Astrocyte (in vitro differentiated cells and primary cell): Measurements from ENCODE around the gene COL28A1. TPM values are rescaled to one million over a fixed set of nuclear protein-coding genes. Genes with fewer than 3 reads are reported as not detected.

Experiments
- DNase-seq: peaks from one replicate; pipeline ENCODE4 v3.0.0-alpha.2; 2010; ENCODE audit warnings: low read depth
- FAIRE-seq: peaks from 2 replicates; lab custom pipeline; 2011; peaks lifted over from hg19 to GRCh38; lab: Jason Lieb, UNC
- H2AFZ ChIP-seq: 2 replicates; pipeline ENCODE4 v1.6.0; 2012; ENCODE audit warnings: low read depth, low read length, inconsistent platforms
- H3K27ac ChIP-seq: 2 replicates; pipeline ENCODE4 v1.5.1; 2011; ENCODE audit warnings: low read depth, low read length, inconsistent platforms
- H3K27me3 ChIP-seq: 2 replicates; pipeline ENCODE4 v1.6.0; 2011; ENCODE audit warnings: low read length, inconsistent platforms; ENCODE audit not compliant: insufficient read depth
- H3K36me3 ChIP-seq: 2 replicates; pipeline ENCODE4 v1.5.1; 2011; ENCODE audit warnings: low read length, inconsistent platforms; ENCODE audit not compliant: insufficient read depth
- H3K4me1 ChIP-seq: 2 replicates; pipeline ENCODE4 v1.5.1; 2011; ENCODE audit warnings: low read length, inconsistent platforms; ENCODE audit not compliant: insufficient read depth
- H3K4me2 ChIP-seq: 2 replicates; pipeline ENCODE4 v1.6.0; 2012; ENCODE audit warnings: low read length, inconsistent platforms
- H3K4me3 ChIP-seq: 2 replicates; pipeline ENCODE4 v1.5.1; 2011; ENCODE audit warnings: low read depth, mild to moderate bottlenecking, low read length, inconsistent platforms; ENCODE audit not compliant: insufficient read depth
- H3K79me2 ChIP-seq: 2 replicates; pipeline ENCODE4 v1.6.0; 2012; ENCODE audit warnings: mild to moderate bottlenecking, low read length, inconsistent platforms; ENCODE audit not compliant: insufficient read depth
- H3K9ac ChIP-seq: 2 replicates; pipeline ENCODE4 v1.6.0; 2012; ENCODE audit warnings: mild to moderate bottlenecking, low read length, inconsistent platforms
- H3K9me3 ChIP-seq: 2 replicates; pipeline ENCODE4 v1.5.1; 2012; ENCODE audit warnings: low read depth, mild to moderate bottlenecking, low read length, inconsistent platforms; ENCODE audit not compliant: insufficient read depth
- H4K20me1 ChIP-seq: 2 replicates; pipeline ENCODE4 v1.6.0; 2012; ENCODE audit warnings: low read length, inconsistent platforms; ENCODE audit not compliant: insufficient read depth
- H3K27ac Mint-ChIP-seq: one replicate; pipeline ENCODE4 v1.8.0; 2021; ENCODE audit warnings: mild to moderate bottlenecking, mixed read lengths; ENCODE audit not compliant: unreplicated experiment
- H3K27me3 Mint-ChIP-seq: one replicate; pipeline ENCODE4 v1.8.0; 2021; ENCODE audit warnings: low read depth, mixed read lengths; ENCODE audit not compliant: unreplicated experiment
- H3K36me3 Mint-ChIP-seq: one replicate; pipeline ENCODE4 v1.8.0; 2021; ENCODE audit warnings: low read depth, mixed read lengths; ENCODE audit not compliant: unreplicated experiment
- H3K4me1 Mint-ChIP-seq: one replicate; pipeline ENCODE4 v1.8.0; 2021; ENCODE audit warnings: low read depth, mixed read lengths; ENCODE audit not compliant: unreplicated experiment
- H3K4me3 Mint-ChIP-seq: one replicate; pipeline ENCODE4 v1.8.0; 2021; ENCODE audit warnings: mild to moderate bottlenecking, moderate library complexity, mixed read lengths; ENCODE audit not compliant: unreplicated experiment
- H3K9me3 Mint-ChIP-seq: one replicate; pipeline ENCODE4 v1.8.0; 2021; ENCODE audit warnings: mild to moderate bottlenecking, mixed read lengths; ENCODE audit not compliant: unreplicated experiment
- EZH2 ChIP-seq: IDR thresholded peaks from 2 replicates; pipeline ENCODE4 v1.6.1; 2012; ENCODE audit warnings: mild to moderate bottlenecking, low read length, inconsistent platforms; ENCODE audit not compliant: insufficient read depth
- total RNA-seq: library from RNA; stranded (reverse); gene quantifications from 2 replicates; pipeline ENCODE4 v1.2.1, GENCODE V29; 2021
- TF ChIP-seq, protein P1 (sequence below): IDR thresholded peaks from 2 replicates; pipeline ENCODE4 v1.5.1; 2011; ENCODE audit warnings: low read depth, mild to moderate bottlenecking, inconsistent platforms, low read length, moderate library complexity; ENCODE audit not compliant: insufficient read depth

The COL28A1 gene
- total RNA-seq, 1 donor from 2014 or later = 0.11 TPM

DNA sequence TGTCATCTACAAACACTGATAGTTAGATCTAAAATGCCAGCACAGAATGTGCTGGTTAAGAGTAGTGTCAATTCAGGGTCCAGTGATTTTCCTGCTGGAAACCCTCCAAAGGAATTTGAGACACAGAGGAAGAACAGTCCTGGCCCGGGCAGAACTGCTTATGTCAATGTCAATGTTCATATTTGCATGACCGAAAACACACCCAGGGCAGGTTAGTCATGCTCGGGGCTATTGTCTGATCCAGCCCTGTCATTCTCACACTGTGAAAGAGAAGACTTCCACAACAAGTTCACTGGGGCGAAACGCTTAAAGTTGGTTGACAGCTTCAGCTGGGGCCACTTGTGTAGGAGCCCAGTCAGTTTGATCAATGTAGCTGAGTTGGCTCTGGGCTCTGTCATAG lies 214.0 kb downstream of the COL28A1 start:
- no peak for FAIRE-seq
- H3K27me3 Mint-ChIP-seq = peaks cover 4% of the 10 kb centered on the region

GRCh38 chr7:7318601-7319000 lies 217.1 kb downstream of the COL28A1 start:
- H3K27me3 Mint-ChIP-seq = peaks cover 2% of the 10 kb centered on the region
- H3K4me3 Mint-ChIP-seq = no peak overlapping the region
- TF ChIP-seq, protein P1, sequence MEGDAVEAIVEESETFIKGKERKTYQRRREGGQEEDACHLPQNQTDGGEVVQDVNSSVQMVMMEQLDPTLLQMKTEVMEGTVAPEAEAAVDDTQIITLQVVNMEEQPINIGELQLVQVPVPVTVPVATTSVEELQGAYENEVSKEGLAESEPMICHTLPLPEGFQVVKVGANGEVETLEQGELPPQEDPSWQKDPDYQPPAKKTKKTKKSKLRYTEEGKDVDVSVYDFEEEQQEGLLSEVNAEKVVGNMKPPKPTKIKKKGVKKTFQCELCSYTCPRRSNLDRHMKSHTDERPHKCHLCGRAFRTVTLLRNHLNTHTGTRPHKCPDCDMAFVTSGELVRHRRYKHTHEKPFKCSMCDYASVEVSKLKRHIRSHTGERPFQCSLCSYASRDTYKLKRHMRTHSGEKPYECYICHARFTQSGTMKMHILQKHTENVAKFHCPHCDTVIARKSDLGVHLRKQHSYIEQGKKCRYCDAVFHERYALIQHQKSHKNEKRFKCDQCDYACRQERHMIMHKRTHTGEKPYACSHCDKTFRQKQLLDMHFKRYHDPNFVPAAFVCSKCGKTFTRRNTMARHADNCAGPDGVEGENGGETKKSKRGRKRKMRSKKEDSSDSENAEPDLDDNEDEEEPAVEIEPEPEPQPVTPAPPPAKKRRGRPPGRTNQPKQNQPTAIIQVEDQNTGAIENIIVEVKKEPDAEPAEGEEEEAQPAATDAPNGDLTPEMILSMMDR = no peak
- no peak for TF ChIP-seq EZH2
- H3K36me3 Mint-ChIP-seq = no peaks in the 10 kb centered on the region
- peaks cover 2% of the 10 kb centered on the region for H3K4me1 Mint-ChIP-seq
- H3K36me3 ChIP-seq = no peaks in the 10 kb centered on the region
- no peaks in the 10 kb centered on the region for H4K20me1 ChIP-seq
- no peaks in the 10 kb centered on the region for H3K27me3 ChIP-seq
- DNase-seq = no peak
- H3K9me3 ChIP-seq = no peaks in the 10 kb centered on the region
- H3K9me3 Mint-ChIP-seq = peaks cover 2% of the 10 kb centered on the region
- H3K27ac ChIP-seq = no peak overlapping the region
- H3K27ac Mint-ChIP-seq = no peak overlapping the region
- no peak overlapping the region for H3K9ac ChIP-seq
- no peak overlapping the region for H2AFZ ChIP-seq
- no peak for FAIRE-seq
- no peaks in the 10 kb centered on the region for H3K79me2 ChIP-seq
- no peaks in the 10 kb centered on the region for H3K4me1 ChIP-seq
- H3K4me2 ChIP-seq = no peak overlapping the region
- H3K4me3 ChIP-seq = no peak overlapping the region

More for the DNA sequence above, 214.0 kb downstream of the COL28A1 start:
- no peak overlapping the region for H3K27ac Mint-ChIP-seq
- H3K4me3 Mint-ChIP-seq = no peak overlapping the region
- H3K36me3 Mint-ChIP-seq = no peaks in the 10 kb centered on the region
- H3K27ac ChIP-seq = no peak overlapping the region
- H3K4me1 ChIP-seq = no peaks in the 10 kb centered on the region
- DNase-seq = no peak
- H3K9me3 Mint-ChIP-seq = no peaks in the 10 kb centered on the region
- no peak overlapping the region for H3K4me3 ChIP-seq
- H3K27me3 ChIP-seq = no peaks in the 10 kb centered on the region
- H2AFZ ChIP-seq = no peak overlapping the region
- no peaks in the 10 kb centered on the region for H3K36me3 ChIP-seq
- no peaks in the 10 kb centered on the region for H4K20me1 ChIP-seq
- no peak for TF ChIP-seq EZH2
- TF ChIP-seq, protein P1 = no peak
- no peaks in the 10 kb centered on the region for H3K79me2 ChIP-seq
- no peaks in the 10 kb centered on the region for H3K9me3 ChIP-seq
- no peak overlapping the region for H3K9ac ChIP-seq
- no peak overlapping the region for H3K4me2 ChIP-seq
- peaks cover 6% of the 10 kb centered on the region for H3K4me1 Mint-ChIP-seq

GRCh38 chr7:7317850-7318249 lies 217.8 kb downstream of the COL28A1 start:
- no peak for FAIRE-seq
- Mint-ChIP-seq H3K36me3 (no peaks in the 10 kb centered on the region), H3K27ac (no peak overlapping the region), H3K27me3 (peaks cover 2% of the 10 kb centered on the region), H3K4me1 (peaks cover 1% of the 10 kb centered on the region), H3K4me3 (no peak overlapping the region), H3K9me3 (peaks cover 2% of the 10 kb centered on the region)
- no peak overlapping the region for H3K4me3 ChIP-seq
- no peaks in the 10 kb centered on the region for H3K27me3 ChIP-seq
- H4K20me1 ChIP-seq = no peaks in the 10 kb centered on the region
- TF ChIP-seq, protein P1 = no peak
- TF ChIP-seq EZH2 = no peak
- H3K9ac ChIP-seq = no peak overlapping the region
- no peak overlapping the region for H3K4me2 ChIP-seq
- no peaks in the 10 kb centered on the region for H3K4me1 ChIP-seq
- H3K9me3 ChIP-seq = no peaks in the 10 kb centered on the region
- no peaks in the 10 kb centered on the region for H3K36me3 ChIP-seq
- no peak overlapping the region for H3K27ac ChIP-seq
- H2AFZ ChIP-seq = no peak overlapping the region
- no peaks in the 10 kb centered on the region for H3K79me2 ChIP-seq
- no peak for DNase-seq
